ENCODE results near the gene SNX30.

Gene SNX30

DNA sequence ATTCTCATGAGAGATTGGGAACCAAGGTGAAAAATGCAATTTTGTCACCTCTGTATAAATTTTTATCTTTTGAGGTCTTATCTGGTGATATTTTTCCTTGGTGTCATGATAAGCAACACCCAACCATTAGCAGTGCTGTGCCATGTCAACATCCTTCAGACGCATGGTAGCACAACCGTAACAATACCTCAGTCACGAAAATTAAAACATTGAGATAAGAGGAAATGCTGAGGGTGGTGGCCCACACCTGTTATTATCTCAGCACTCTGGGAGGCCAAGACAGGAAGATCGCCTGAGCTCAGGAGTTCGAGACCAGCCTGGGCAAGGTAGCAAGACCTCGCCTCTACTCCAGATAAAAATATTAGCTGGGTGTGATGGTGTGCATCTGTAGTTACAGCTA is 107.4 kb downstream of the SNX30 start:
- no peak for DNase-seq (ENCODE audit: low spot score)

DNA sequence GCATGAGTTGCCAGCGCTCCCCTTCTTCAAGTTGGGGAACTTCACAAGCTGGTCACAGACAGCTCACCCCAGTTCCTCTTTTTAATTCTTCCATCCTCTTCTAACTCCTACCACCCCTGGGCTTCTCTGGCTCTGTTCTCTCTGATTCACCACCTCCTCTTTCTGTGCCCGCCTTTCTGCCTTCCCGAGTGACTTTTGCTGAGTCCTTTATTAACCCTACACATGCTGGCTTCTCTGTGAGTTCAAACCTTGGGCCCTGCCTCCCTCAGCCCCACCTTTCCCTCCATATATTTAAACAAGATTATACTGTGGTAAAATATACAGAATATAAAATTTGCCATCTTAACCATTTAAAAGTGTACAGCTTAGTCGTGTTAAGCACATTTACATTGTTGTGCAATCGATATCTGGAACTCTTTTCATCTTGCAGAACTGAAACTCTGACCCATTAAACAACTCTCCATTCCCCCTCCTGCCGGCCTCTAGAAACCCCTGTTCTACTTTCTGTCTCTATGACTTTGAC is 108.1 kb downstream of the SNX30 start:
- DNase-seq (ENCODE audit: low spot score), result no peak

- DNase-seq (ENCODE audit: low spot score), result no peak
These were observed 109.9 kb downstream of the SNX30 start for GRCh38 chr9:112860451-112860850.

DNA sequence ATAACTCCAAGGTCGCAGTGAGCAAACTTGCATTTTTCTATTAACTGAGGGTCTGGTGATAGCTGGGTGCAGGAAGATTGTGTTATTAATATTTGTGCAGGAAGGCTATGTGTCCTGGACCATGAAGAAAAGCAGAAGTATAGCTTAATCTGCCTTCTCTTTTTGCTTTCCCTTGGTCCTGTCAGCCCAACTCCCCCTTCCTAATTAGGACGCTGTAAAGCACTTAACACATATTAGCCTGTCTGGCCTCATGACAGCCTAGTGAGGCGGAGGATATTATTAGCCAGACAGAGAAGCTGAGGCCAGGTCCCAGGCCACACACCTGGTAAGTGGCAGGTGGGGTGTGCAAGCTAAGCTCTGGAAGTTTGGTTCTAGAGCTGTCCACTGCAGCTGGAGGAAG is 110.6 kb downstream of the SNX30 start:
- DNase-seq (ENCODE audit: low spot score), result no peak

- no peak for DNase-seq (ENCODE audit: low spot score)
These were observed 111.3 kb downstream of the SNX30 start for GRCh38 chr9:112861638-112862555.

DNA sequence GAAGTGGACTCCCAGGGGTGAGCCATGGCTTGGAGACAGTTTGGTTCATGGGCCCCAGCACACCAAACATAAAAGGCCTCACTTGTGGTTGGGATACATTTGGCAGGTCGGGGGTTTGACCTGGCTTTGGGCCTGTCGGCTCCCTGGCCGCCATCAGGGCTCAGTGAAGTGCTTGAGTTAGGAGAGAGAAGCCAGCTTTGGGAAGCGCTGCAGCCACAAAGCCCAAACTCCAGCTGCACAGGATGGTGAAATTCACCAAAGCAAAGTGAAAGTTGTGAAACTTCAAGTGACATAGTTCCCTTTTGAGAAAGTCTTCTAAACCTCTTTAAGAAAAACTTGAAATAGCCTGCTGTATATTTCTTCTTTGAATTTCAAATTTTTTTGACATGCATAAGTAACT is 112.7 kb downstream of the SNX30 start:
- DNase-seq (ENCODE audit: low spot score), result no peak

DNA sequence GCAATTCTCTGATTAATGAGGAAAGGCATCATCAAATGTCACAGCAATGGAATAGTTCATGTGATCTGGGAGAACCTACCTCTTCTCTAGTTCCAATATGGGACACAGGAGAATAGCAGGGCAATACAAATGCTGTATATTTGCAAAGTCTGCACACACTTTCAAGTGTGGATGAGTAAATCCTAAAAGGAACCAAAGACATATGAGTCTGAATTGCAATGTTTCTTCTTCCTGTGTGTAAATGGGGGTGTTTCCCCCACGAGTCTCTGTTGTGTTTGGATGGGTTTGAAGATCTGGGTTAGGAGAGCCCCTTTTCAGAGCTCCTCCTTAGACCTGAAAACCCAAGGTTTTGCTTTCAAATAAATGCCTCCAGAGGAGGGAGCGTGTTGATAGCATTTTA is 113.2 kb downstream of the SNX30 start:
- no peak for DNase-seq (ENCODE audit: low spot score)

- no peak for DNase-seq (ENCODE audit: low spot score)
These were observed 113.8 kb downstream of the SNX30 start for GRCh38 chr9:112864403-112864802.

GRCh38 chr9:112864982-112865381 is 114.4 kb downstream of the SNX30 start:
- DNase-seq (ENCODE audit: low spot score), result no peak

GRCh38 chr9:112866662-112867274 is 116.2 kb downstream of the SNX30 start:
- DNase-seq (ENCODE audit: low spot score), result no peak

DNA sequence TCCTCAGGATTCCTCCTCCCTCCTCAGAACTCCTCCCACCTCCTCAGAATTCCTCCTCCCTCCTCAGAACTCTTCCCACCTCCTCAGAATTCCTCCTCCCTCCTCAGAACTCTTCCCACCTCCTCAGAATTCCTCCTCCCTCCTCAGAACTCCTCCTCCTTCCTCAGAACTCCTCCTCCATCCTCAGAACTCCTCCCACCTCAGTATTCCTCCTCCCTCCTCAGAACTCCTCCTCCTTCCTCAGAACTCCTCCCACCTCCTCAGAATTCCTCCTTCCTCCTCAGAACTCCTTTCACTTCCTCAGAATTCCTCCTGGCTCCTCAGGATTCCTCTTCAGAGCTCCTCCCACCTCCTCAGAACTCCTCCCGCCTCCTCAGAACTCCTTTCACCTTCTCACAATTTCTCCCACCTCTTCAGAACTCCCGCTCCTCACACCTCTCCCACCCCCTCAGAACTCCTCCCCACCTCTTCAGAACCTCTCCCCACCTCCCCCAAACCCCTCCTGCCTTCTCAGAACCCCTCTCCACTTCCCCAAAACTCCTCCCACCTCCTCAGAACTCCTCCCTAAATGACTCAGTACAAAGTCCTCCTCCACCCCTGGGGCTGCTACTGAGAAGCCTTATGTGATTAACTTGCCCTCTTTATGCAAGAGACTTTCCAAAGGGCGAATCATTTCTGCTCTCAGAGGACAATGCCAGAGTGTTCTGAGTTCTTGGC is 116.9 kb downstream of the SNX30 start:
- DNase-seq (ENCODE audit: low spot score), result peak; percentile 41

DNA sequence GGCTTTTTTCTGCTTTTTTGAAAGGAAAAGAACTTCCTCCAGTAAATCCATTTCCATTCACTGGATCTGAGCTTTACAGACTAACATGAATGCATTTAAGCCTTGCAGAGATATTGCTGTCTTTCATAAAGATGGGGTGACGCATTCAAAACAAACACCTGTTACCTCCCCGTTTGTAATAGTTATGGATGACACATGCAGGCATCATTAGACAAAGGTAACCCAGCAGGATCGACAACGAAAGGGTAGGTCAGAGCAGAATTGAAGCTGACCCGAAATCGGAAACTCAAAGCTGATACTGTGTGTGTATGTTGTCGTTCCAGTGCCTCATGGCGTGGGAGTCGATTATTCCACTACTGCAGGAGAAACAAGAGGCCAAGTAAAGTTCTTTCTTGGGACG is 117.9 kb downstream of the SNX30 start:
- peak; percentile 37 for DNase-seq (ENCODE audit: low spot score)

GRCh38 chr9:112869041-112869529 is 118.5 kb downstream of the SNX30 start:
- no peak for DNase-seq (ENCODE audit: low spot score)

- no peak for DNase-seq (ENCODE audit: low spot score)
These were observed 119.4 kb downstream of the SNX30 start for GRCh38 chr9:112869917-112870316.

DNA sequence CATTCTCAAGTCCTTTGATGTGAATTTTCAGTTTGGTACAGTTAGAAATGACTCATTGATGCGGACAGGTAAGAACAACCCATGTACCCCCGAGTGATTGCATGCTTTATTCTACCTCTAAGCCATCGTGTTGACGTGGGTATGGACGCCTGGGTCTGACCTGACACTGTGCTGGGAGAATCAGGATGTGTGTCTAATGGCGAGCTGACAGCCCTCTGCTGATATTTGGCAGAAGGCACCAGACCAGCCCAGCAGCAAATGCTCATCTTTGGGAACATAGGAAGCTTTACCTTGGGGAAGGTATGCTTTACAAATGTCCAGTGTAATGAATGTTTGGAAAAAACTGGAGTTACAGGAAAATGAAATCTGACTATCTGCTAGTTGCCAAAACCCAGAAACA is 120.0 kb downstream of the SNX30 start:
- no peak for DNase-seq (ENCODE audit: low spot score)

DNA sequence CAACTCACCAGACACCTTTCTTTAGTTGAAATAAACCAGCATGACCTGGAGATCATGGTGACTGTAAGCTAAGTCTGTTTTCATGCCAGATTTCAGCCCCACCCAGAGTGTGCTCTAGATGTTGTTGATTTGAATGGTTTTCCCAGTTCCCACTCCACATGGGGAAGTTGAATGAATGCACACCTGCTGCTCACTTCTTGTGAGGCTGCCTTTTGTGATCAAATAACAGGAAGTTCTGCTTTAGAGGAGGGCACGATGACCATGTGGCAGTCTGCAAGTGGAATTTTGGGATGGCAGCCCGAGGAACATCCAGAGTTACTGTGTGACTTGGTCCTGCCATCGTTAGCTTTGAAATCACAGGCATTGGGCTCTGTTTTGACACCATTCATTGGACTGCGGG is 121.5 kb downstream of the SNX30 start:
- DNase-seq (ENCODE audit: low spot score), result no peak

- DNase-seq (ENCODE audit: low spot score), result no peak
These were observed 123.3 kb downstream of the SNX30 start for GRCh38 chr9:112873773-112874405.

- DNase-seq (ENCODE audit: low spot score), result no peak
These were observed 128.2 kb downstream of the SNX30 start for GRCh38 chr9:112878752-112879151.

DNA sequence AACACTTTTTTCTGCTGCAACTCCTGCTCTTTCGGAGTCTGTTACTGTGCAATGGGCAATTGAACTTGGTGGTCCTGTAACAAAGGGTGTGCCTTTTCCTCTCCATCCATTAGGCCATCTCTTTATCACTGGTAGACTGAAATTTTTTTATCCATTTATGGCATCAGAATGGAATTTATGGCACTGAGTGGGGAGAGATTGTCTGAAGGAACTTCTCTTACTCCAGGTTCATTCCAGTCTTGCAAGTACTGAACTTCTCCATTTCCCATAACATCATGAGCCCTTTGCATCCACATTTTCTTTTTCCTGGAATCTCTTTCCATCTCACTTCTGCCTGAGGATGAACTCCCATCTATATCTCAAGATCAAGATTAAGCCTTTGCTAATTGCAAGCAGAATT is 130.1 kb downstream of the SNX30 start:
- DNase-seq (ENCODE audit: low spot score), result no peak

- DNase-seq (ENCODE audit: low spot score), result no peak
These were observed 130.8 kb downstream of the SNX30 start for GRCh38 chr9:112881331-112881730.

GRCh38 chr9:112884101-112884500 is 133.5 kb downstream of the SNX30 start:
- DNase-seq (ENCODE audit: low spot score), result no peak

GRCh38 chr9:112884721-112885120 is 134.2 kb downstream of the SNX30 start:
- no peak for DNase-seq (ENCODE audit: low spot score)
